ENCODE data around the gene CNTNAP5.

Gene CNTNAP5

DNA sequence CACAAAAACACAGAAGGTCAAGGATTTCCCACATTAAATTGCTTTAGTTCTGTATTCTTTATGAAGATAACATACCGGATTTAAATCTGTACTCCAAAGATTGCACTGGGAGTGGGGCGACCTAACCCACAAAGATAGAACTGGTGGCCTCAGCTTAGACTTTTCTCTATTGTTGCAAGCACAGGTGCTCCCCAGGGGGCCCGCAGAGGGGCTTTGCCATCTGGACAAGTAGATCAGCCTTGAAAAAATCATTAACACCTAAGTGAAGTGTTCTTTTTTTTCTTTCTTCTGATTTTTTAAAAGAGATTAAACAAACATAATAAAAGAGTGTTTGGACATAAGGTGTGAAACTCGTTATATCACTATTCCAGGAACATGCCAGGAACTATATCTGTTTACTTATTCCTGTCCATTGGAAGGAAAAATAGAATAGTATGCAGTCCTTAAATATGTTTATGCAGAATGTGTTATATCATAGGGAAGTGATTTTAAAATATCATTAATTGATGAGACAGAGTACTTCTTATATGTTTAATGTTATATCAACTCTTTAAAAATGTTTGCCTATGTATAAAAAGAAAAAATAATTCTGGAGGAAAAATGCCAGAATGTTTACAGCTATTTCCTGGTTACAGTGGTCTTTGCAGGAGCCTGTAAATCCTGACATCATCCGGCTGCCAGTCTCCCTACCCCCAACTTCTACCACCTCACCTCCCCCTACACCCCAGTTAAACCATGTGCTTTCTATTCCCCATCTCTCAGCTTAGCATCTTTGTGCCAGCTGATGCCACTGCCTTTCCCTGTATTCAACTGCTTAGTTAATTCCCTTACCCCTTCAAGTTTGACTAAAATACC, 679.2 kb downstream of the CNTNAP5 start:
- no peaks in the 10 kb centered on the region for H3K27me3 ChIP-seq (ENCODE audit: control insufficient read depth, insufficient read depth, low read length)
- no peak overlapping the region for H2AFZ ChIP-seq
- H3K36me3 ChIP-seq (ENCODE audit: control insufficient read depth, insufficient read depth, low read length): no peaks in the 10 kb centered on the region
- H3K27ac ChIP-seq: no peak overlapping the region
- no peak overlapping the region for H3K4me3 ChIP-seq (ENCODE audit: low read depth, low read length)
- H3K9me3 ChIP-seq (ENCODE audit: control insufficient read depth, low read length): no peaks in the 10 kb centered on the region
- no peak overlapping the region for H3K4me2 ChIP-seq (ENCODE audit: low read length)
- no peaks in the 10 kb centered on the region for H3K79me2 ChIP-seq
- no peak overlapping the region for H3K9ac ChIP-seq
- TF ChIP-seq, protein P1, sequence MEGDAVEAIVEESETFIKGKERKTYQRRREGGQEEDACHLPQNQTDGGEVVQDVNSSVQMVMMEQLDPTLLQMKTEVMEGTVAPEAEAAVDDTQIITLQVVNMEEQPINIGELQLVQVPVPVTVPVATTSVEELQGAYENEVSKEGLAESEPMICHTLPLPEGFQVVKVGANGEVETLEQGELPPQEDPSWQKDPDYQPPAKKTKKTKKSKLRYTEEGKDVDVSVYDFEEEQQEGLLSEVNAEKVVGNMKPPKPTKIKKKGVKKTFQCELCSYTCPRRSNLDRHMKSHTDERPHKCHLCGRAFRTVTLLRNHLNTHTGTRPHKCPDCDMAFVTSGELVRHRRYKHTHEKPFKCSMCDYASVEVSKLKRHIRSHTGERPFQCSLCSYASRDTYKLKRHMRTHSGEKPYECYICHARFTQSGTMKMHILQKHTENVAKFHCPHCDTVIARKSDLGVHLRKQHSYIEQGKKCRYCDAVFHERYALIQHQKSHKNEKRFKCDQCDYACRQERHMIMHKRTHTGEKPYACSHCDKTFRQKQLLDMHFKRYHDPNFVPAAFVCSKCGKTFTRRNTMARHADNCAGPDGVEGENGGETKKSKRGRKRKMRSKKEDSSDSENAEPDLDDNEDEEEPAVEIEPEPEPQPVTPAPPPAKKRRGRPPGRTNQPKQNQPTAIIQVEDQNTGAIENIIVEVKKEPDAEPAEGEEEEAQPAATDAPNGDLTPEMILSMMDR (IDR thresholded peaks at IDR 0.05): no peak
- H3K4me1 ChIP-seq: no peaks in the 10 kb centered on the region

GRCh38 chr2:124708661-124709060, 683.6 kb downstream of the CNTNAP5 start:
- Histone ChIP-seq H3K9ac (no peak overlapping the region), H3K9me3 (ENCODE audit: control insufficient read depth, low read length) (no peaks in the 10 kb centered on the region), H3K4me3 (ENCODE audit: low read depth, low read length) (no peak overlapping the region), H3K27me3 (ENCODE audit: control insufficient read depth, insufficient read depth, low read length) (no peaks in the 10 kb centered on the region), H3K79me2 (no peaks in the 10 kb centered on the region), H3K36me3 (ENCODE audit: control insufficient read depth, insufficient read depth, low read length) (no peaks in the 10 kb centered on the region), H2AFZ (no peak overlapping the region), H3K4me2 (ENCODE audit: low read length) (no peak overlapping the region), H3K27ac (no peak overlapping the region), H3K4me1 (no peaks in the 10 kb centered on the region)
- TF ChIP-seq, protein P1 (IDR thresholded peaks at IDR 0.05): no peak

- Histone ChIP-seq H3K36me3 (ENCODE audit: control insufficient read depth, insufficient read depth, low read length) (no peaks in the 10 kb centered on the region), H3K4me2 (ENCODE audit: low read length) (no peak overlapping the region), H3K9me3 (ENCODE audit: control insufficient read depth, low read length) (no peaks in the 10 kb centered on the region), H3K79me2 (no peaks in the 10 kb centered on the region), H3K4me3 (ENCODE audit: low read depth, low read length) (no peak overlapping the region), H3K27ac (no peak overlapping the region), H3K9ac (no peak overlapping the region), H3K27me3 (ENCODE audit: control insufficient read depth, insufficient read depth, low read length) (no peaks in the 10 kb centered on the region), H2AFZ (no peak overlapping the region), H3K4me1 (no peaks in the 10 kb centered on the region)
- TF ChIP-seq, protein P1 (IDR thresholded peaks at IDR 0.05): no peak
These were observed 688.9 kb downstream of the CNTNAP5 start for GRCh38 chr2:124713969-124714368.

DNA sequence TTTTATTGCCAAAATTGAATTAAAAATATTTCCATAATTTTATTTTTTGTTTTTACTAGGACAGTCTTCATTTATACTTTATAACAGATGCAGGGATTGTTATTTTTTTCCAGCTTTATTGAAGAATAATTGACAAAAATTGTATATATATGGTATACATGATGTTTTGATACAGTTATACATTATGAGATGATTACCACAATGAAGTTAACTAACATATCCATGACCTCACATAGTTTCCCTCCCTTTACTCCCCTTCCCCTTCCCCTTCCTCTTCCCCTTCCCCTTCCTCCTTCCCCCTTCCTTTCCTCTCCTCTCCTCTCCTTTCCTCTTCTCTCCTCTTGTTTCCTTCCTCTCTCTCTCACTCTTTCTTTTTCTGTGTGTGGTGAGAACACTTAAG, 700.1 kb downstream of the CNTNAP5 start:
- Histone ChIP-seq H3K27me3 (ENCODE audit: control insufficient read depth, insufficient read depth, low read length) (no peaks in the 10 kb centered on the region), H3K79me2 (no peaks in the 10 kb centered on the region)
- TF ChIP-seq, protein P1 (IDR thresholded peaks at IDR 0.05): no peak

GRCh38 chr2:124740636-124741035, 715.5 kb downstream of the CNTNAP5 start:
- H3K4me1 ChIP-seq: no peaks in the 10 kb centered on the region
- H3K36me3 ChIP-seq (ENCODE audit: control insufficient read depth, insufficient read depth, low read length): no peaks in the 10 kb centered on the region
- TF ChIP-seq, protein P1 (IDR thresholded peaks at IDR 0.05): no peak
- no peak overlapping the region for H3K27ac ChIP-seq
- H2AFZ ChIP-seq: no peak overlapping the region
- H3K4me2 ChIP-seq (ENCODE audit: low read length): no peak overlapping the region
- H3K4me3 ChIP-seq (ENCODE audit: low read depth, low read length): no peak overlapping the region
- H3K79me2 ChIP-seq: no peaks in the 10 kb centered on the region
- H3K27me3 ChIP-seq (ENCODE audit: control insufficient read depth, insufficient read depth, low read length): no peaks in the 10 kb centered on the region
- no peak overlapping the region for H3K9ac ChIP-seq
- H3K9me3 ChIP-seq (ENCODE audit: control insufficient read depth, low read length): no peaks in the 10 kb centered on the region

More for the DNA sequence above, 700.1 kb downstream of the CNTNAP5 start:
- no peaks in the 10 kb centered on the region for H3K9me3 ChIP-seq (ENCODE audit: control insufficient read depth, low read length)
- H3K4me1 ChIP-seq: no peaks in the 10 kb centered on the region
- H3K9ac ChIP-seq: no peak overlapping the region
- no peak overlapping the region for H2AFZ ChIP-seq
- no peak overlapping the region for H3K4me3 ChIP-seq (ENCODE audit: low read depth, low read length)
- H3K27ac ChIP-seq: no peak overlapping the region
- H3K4me2 ChIP-seq (ENCODE audit: low read length): no peak overlapping the region
- no peaks in the 10 kb centered on the region for H3K36me3 ChIP-seq (ENCODE audit: control insufficient read depth, insufficient read depth, low read length)
